Stimulated activated CD8-positive, alpha-beta memory T cell treated with anti-CD3 and anti-CD28 coated beads, Interleukin-15, amount 100 ng/mL, for 1 hour (primary cell): ENCODE data around the gene TNFRSF4.

Experiments used
- DNase-seq: peaks from one replicate; pipeline ENCODE4 v3.0.0-alpha.2; 2020; ENCODE audit warnings: low read depth

TNFRSF4 gene

GRCh38 chr1:1245178-1245816 is 31.3 kb upstream of the TNFRSF4 start:
- no peak for DNase-seq

DNA sequence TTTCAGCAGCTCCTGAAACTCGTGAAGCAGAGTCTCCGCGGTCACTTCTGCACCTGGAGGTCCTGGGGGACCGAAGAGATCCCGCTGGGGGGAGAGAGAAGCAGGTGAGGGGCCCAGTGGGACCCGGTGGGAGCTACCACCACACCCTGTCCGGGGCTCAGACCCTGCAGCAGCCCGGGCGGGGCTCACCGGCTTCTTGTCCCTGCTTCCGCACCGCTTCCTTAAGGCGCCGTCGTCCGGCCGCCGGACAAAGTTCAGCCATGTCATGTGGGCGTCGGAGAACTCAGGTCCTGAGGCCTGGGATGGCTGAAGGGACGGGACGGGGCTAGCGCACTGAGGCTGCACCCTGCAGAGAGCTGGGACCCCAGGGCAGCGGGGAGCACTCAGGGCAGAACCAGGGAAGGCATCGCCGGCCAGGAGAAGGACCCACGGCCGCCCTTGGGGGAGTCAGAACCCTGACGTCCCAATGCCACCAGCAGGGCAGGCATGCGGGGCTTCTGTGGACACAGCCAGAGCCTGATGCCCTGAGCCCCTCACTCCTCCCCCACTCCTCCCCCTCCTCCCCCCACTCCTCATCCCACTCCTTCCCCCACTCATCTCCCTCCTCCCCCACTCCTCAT is 30.3 kb upstream of the TNFRSF4 start:
- DNase-seq = no peak

- no peak for DNase-seq
These were observed 29.8 kb upstream of the TNFRSF4 start for GRCh38 chr1:1243807-1244191.

DNA sequence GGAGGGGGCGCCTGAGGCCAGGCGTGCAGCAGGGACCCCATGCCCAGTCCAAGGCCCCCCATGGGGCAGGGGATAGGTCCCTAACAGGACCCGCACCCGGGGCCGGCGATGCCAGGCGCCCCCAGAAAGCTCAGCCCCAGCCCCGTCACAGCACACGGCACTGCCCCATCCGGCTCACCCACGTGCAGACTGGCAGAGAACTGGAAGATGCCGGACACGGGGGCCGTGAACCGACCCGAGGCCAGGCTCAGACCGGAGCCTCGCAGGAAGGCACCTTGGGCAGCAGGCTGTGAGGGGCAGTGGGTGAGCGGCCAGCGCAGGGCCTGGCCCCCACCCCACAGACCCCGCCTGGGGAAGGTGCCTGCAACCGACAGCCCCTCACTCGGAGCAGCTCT is 29.3 kb upstream of the TNFRSF4 start:
- DNase-seq = no peak

DNA sequence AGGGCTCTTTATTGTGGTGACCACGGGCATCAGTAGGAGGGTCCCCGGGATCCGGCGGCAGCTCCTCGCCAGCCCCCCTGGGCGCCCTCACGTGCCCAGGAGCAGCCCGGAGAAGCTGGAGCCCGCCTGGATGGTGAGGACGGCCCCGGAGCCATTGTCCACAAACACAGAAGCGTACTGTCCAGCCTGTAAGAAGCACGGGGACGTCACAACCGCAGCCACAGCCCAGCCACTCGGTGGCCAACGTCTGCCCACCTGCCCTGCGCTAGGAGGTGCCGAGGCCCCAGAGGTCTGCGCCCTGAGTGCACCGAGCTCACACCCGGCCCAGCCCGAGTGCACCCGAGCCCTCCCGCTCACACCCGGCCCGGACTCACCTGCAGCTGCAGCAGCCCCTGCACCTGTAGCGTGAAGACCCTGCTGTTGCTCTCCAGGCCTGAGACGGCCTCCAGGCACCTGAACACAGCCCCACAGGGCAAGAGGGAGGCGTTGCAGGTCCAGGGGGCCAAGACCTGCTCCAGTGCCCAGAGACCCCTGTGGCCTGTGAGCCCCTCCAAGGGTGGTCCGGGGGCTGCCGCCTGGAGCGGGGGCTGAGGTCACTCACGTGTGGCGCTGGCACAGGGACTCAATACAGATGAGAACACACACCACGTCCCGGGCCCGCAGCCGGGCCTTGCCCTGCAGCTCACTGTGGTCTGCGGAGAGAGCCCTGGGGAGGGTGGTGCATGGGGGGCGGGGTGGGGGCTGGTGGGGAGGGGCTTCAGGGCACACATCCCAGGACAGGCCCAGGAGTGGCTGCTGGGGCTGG is 28.7 kb upstream of the TNFRSF4 start:
- DNase-seq = no peak

GRCh38 chr1:1241588-1242219 is 27.8 kb upstream of the TNFRSF4 start:
- DNase-seq = no peak

GRCh38 chr1:1240822-1241587 is 27.1 kb upstream of the TNFRSF4 start:
- no peak for DNase-seq

GRCh38 chr1:1240348-1240732 is 26.4 kb upstream of the TNFRSF4 start:
- DNase-seq = no peak

DNA sequence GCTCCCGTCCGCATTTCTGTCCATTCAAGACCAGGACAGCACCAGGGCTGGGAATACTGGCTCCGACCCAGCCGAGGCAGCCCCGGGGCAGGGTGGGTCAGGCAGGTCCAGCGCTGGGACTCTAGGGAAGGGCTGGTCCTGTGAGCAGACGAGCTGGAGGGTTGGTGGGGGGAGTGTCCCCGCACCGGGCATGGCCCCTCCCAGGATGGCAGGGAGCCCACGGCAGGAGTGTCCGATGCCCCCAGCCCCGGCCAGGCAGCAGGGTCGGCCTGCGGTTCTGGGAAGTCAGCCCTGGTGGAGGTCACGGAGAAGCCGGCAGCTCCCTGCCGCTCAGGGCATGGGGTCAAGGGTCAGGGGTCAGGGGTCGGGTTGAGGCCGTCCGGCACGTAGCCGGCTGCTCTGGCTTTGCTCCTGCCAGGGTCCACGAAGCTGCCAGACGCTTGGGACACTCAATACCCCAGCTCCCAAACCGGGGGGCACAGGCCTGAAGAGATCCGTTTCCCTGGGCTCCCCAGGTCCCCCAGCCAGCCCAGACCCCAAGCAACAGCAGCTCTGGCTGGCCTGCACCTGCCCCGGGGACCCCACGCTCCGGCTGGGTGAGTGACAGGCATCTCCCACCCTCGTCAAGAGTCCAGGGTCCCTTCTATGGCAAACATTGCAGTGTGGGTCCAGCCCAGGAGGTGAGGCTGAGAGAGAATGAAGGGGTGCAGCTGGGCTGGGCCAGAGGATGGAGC is 25.8 kb upstream of the TNFRSF4 start:
- no peak for DNase-seq

DNA sequence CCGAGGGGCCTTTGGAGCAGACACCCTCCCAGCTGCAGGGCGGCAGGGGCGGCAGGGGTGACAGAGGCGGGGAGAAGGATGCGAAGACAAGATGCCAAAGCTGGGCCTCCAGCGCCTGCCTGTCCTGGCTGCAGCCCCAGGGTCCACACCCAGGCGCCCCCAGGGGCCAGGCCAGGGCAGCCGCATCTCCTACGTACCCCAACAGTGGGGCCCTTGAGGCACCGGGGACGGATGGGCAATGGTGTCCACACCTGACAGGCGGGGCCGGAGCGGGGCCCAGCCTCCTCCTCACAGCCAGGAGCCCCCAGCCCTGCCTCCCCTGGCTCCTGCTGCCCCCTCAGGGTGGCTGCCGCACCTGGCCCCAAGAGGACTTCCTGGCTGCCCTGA is 25.3 kb upstream of the TNFRSF4 start:
- no peak for DNase-seq

- no peak for DNase-seq
These were observed 24.8 kb upstream of the TNFRSF4 start for GRCh38 chr1:1238702-1239178.

GRCh38 chr1:1237874-1238701 is 24.1 kb upstream of the TNFRSF4 start:
- no peak for DNase-seq

- no peak for DNase-seq
These were observed 23.3 kb upstream of the TNFRSF4 start for GRCh38 chr1:1236945-1237873.

DNA sequence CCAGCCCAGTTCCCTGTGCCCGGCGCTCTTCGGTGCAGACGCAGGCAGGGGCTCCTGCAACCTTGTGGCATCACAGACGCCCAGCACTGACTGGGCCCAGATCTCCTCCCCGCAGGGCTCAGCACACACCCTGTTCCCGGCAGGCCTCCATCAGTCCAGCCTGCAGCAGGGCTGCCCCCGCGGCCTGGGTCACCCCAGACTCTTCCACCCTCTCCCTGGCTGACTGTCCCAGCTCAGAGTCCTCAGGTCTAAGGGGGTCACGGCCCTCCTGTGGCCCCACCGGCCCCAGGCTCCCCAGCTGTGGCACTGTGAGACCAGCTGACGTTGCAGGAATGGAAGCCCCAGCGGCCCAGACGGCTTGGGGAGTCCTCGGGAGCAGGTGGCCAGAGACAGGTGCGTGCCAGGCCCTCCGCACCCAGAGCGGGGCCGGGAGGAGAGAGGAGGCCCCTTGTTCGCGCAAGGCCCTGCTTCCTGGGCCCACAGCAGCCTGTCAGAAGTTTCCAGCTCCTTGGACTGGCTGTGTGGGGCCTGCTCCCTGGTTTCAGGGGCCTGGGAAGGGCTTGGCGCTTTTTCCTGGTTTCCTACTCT is 22.3 kb upstream of the TNFRSF4 start:
- DNase-seq = no peak

DNA sequence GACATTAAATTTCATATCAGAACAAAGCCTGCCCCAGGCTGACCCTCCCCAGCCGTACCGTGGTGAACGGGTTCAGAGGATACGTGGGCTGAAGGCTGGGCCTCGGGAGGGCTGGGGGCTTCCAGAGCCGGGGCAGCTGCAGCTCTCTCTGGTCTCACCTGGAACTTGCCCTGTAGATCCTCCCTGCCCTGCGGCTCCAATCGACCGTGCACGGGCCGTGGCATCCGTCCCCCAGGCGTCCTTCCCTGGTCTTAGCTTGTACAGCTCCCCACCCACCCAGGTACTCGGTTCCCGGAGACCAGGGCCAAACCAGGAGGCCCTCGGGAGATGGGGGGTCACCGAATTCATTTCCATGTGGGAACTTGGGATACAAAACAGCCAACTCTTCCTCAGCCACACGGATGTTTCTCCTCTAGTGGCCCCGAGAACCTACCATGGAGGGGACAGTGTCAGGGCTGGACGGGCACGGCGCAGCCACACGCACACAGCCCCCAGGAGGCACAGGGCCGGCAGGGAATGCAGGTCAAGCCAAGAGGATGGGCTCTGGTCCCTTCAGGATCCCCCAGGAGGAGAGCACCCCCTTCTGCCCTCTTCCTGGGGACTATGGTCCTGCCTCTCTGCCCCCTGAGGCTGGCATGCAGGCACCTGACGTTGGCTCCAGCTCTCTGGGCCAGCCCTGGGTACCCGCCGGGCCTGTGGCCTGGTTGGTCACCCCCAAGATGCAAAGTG is 21.2 kb upstream of the TNFRSF4 start:
- DNase-seq = no peak

DNA sequence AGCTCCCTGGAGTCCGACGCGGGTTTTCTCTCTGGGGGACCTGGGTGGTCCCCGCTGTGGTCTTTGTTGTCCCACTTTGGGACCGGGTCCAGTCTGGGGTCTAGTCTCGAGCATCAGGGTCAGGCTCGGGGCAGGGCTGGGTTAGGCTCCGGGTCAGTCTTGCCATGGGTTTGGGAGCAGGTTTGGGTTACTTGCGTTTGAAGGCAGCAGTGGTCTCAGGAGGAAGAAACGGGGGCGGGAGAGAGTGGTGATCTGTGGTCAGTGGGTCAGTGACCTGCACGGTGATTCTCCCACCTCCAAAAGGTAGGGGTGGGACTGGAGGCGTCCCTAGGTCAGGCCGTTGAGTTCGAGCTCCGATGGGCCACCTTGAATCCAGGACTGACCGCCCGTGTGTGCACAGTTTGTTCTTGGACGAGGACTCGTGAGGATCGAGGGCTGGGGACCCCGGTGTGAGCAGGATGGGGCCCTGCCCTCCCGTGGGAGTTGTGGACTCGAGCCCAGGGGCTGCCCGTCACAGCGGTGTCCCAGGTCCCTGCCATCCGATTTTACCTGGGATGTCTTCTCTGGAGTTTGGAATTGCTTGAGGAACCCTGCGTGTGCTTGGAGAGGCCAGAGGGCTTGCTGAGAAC is 20.3 kb upstream of the TNFRSF4 start:
- no peak for DNase-seq

DNA sequence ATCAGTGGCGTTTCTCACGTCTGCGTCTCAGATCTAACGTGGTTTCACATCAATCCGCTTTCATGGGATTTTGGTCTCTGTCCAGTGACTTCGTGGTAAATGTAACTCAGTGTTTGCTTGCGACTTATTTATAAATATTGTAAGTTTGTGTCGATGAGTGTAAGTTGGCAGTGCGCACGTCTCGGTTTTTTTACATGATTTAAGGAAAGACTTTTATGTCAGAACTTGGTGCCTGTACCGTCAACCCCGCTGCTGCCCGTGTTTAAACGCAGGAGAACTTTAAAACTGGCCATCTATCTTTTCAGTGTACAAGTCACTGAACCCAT is 19.6 kb upstream of the TNFRSF4 start:
- DNase-seq = no peak
